ENCODE results near the gene TNP1.

The TNP1 gene

GRCh38 chr2:216859944-216860343 is at the start of gene TNP1:
Gene TNP1 (minus strand): TSS chr2:216860064. CDS start chr2:216860034, 30 bp downstream.
- DNase-seq (ENCODE audit: low read depth in 2 of 2): no peak

GRCh38 chr2:216908300-216908699 is 48.4 kb upstream of the TNP1 start:
- no peak for DNase-seq (ENCODE audit: low read depth in 2 of 2)

GRCh38 chr2:216905649-216906329 is 45.9 kb upstream of the TNP1 start:
- no peak for DNase-seq (ENCODE audit: low read depth in 2 of 2)

GRCh38 chr2:216904974-216905373 is 45.1 kb upstream of the TNP1 start:
- DNase-seq (ENCODE audit: low read depth in 2 of 2): no peak

- no peak for DNase-seq (ENCODE audit: low read depth in 2 of 2)
Measured at GRCh38 chr2:216904554-216904953, 44.7 kb upstream of the TNP1 start.

GRCh38 chr2:216903470-216903869 is 43.6 kb upstream of the TNP1 start:
- no peak for DNase-seq (ENCODE audit: low read depth in 2 of 2)

GRCh38 chr2:216901273-216901672 is 41.4 kb upstream of the TNP1 start:
- no peak for DNase-seq (ENCODE audit: low read depth in 2 of 2)

GRCh38 chr2:216900406-216900805 is 40.5 kb upstream of the TNP1 start:
- DNase-seq (ENCODE audit: low read depth in 2 of 2): no peak

- no peak for DNase-seq (ENCODE audit: low read depth in 2 of 2)
Measured at GRCh38 chr2:216897561-216898203, 37.8 kb upstream of the TNP1 start.

GRCh38 chr2:216890138-216890537 is 30.3 kb upstream of the TNP1 start:
- DNase-seq (ENCODE audit: low read depth in 2 of 2): no peak

- no peak for DNase-seq (ENCODE audit: low read depth in 2 of 2)
Measured at GRCh38 chr2:216888887-216889622, 29.2 kb upstream of the TNP1 start.

- no peak for DNase-seq (ENCODE audit: low read depth in 2 of 2)
Measured at GRCh38 chr2:216888081-216888480, 28.2 kb upstream of the TNP1 start.

- no peak for DNase-seq (ENCODE audit: low read depth in 2 of 2)
Measured at GRCh38 chr2:216887138-216887537, 27.3 kb upstream of the TNP1 start.

GRCh38 chr2:216885117-216885553 is 25.3 kb upstream of the TNP1 start:
- no peak for DNase-seq (ENCODE audit: low read depth in 2 of 2)

- DNase-seq (ENCODE audit: low read depth in 2 of 2): no peak
Measured at GRCh38 chr2:216884347-216884746, 24.5 kb upstream of the TNP1 start.

- DNase-seq (ENCODE audit: low read depth in 2 of 2): no peak
Measured at GRCh38 chr2:216882876-216883275, 23.0 kb upstream of the TNP1 start.

GRCh38 chr2:216881411-216881810 is 21.5 kb upstream of the TNP1 start:
- no peak for DNase-seq (ENCODE audit: low read depth in 2 of 2)

- no peak for DNase-seq (ENCODE audit: low read depth in 2 of 2)
Measured at GRCh38 chr2:216880509-216881184, 20.8 kb upstream of the TNP1 start.

- no peak for DNase-seq (ENCODE audit: low read depth in 2 of 2)
Measured at GRCh38 chr2:216879727-216880508, 20.1 kb upstream of the TNP1 start.

- no peak for DNase-seq (ENCODE audit: low read depth in 2 of 2)
Measured at GRCh38 chr2:216878072-216878471, 18.2 kb upstream of the TNP1 start.

GRCh38 chr2:216877085-216877484 is 17.2 kb upstream of the TNP1 start:
- no peak for DNase-seq (ENCODE audit: low read depth in 2 of 2)

Data from stimulated activated CD4-positive, alpha-beta T cell treated with anti-CD3 and anti-CD28 coated beads, Interleukin-12 subunit alpha, Interleukin-12 subunit beta, amount 100 ng/mL, for 24 hours (primary cell).